Astrocyte (in vitro differentiated cells and primary cell): Measurements from ENCODE around the gene ZNF594. TPM values are rescaled to one million over a fixed set of nuclear protein-coding genes. Genes with fewer than 3 reads are reported as not detected.
"Not testable (repeated sequence)": the region's sequence is repeated elsewhere in the genome, so short reads cannot be mapped to it uniquely, and the experiment has no call there.

Experiments used
- DNase-seq: peaks from one replicate; pipeline ENCODE4 v3.0.0-alpha.2; 2010; ENCODE audit warnings: low read depth
- FAIRE-seq: peaks from 2 replicates; lab custom pipeline; 2011; peaks lifted over from hg19 to GRCh38; lab: Jason Lieb, UNC
- H2AFZ ChIP-seq: 2 replicates; pipeline ENCODE4 v1.6.0; 2012; ENCODE audit warnings: low read depth, low read length, inconsistent platforms
- H3K27ac ChIP-seq: 2 replicates; pipeline ENCODE4 v1.5.1; 2011; ENCODE audit warnings: low read depth, low read length, inconsistent platforms
- H3K27me3 ChIP-seq: 2 replicates; pipeline ENCODE4 v1.6.0; 2011; ENCODE audit warnings: low read length, inconsistent platforms; ENCODE audit not compliant: insufficient read depth
- H3K36me3 ChIP-seq: 2 replicates; pipeline ENCODE4 v1.5.1; 2011; ENCODE audit warnings: low read length, inconsistent platforms; ENCODE audit not compliant: insufficient read depth
- H3K4me1 ChIP-seq: 2 replicates; pipeline ENCODE4 v1.5.1; 2011; ENCODE audit warnings: low read length, inconsistent platforms; ENCODE audit not compliant: insufficient read depth
- H3K4me2 ChIP-seq: 2 replicates; pipeline ENCODE4 v1.6.0; 2012; ENCODE audit warnings: low read length, inconsistent platforms
- H3K4me3 ChIP-seq: 2 replicates; pipeline ENCODE4 v1.5.1; 2011; ENCODE audit warnings: low read depth, mild to moderate bottlenecking, low read length, inconsistent platforms; ENCODE audit not compliant: insufficient read depth
- H3K79me2 ChIP-seq: 2 replicates; pipeline ENCODE4 v1.6.0; 2012; ENCODE audit warnings: mild to moderate bottlenecking, low read length, inconsistent platforms; ENCODE audit not compliant: insufficient read depth
- H3K9ac ChIP-seq: 2 replicates; pipeline ENCODE4 v1.6.0; 2012; ENCODE audit warnings: mild to moderate bottlenecking, low read length, inconsistent platforms
- H3K9me3 ChIP-seq: 2 replicates; pipeline ENCODE4 v1.5.1; 2012; ENCODE audit warnings: low read depth, mild to moderate bottlenecking, low read length, inconsistent platforms; ENCODE audit not compliant: insufficient read depth
- H4K20me1 ChIP-seq: 2 replicates; pipeline ENCODE4 v1.6.0; 2012; ENCODE audit warnings: low read length, inconsistent platforms; ENCODE audit not compliant: insufficient read depth
- H3K27ac Mint-ChIP-seq: one replicate; pipeline ENCODE4 v1.8.0; 2021; ENCODE audit warnings: mild to moderate bottlenecking, mixed read lengths; ENCODE audit not compliant: unreplicated experiment
- H3K27me3 Mint-ChIP-seq: one replicate; pipeline ENCODE4 v1.8.0; 2021; ENCODE audit warnings: low read depth, mixed read lengths; ENCODE audit not compliant: unreplicated experiment
- H3K36me3 Mint-ChIP-seq: one replicate; pipeline ENCODE4 v1.8.0; 2021; ENCODE audit warnings: low read depth, mixed read lengths; ENCODE audit not compliant: unreplicated experiment
- H3K4me1 Mint-ChIP-seq: one replicate; pipeline ENCODE4 v1.8.0; 2021; ENCODE audit warnings: low read depth, mixed read lengths; ENCODE audit not compliant: unreplicated experiment
- H3K4me3 Mint-ChIP-seq: one replicate; pipeline ENCODE4 v1.8.0; 2021; ENCODE audit warnings: mild to moderate bottlenecking, moderate library complexity, mixed read lengths; ENCODE audit not compliant: unreplicated experiment
- H3K9me3 Mint-ChIP-seq: one replicate; pipeline ENCODE4 v1.8.0; 2021; ENCODE audit warnings: mild to moderate bottlenecking, mixed read lengths; ENCODE audit not compliant: unreplicated experiment
- CTCF ChIP-seq: IDR thresholded peaks from 2 replicates; pipeline ENCODE4 v1.5.1; 2011; ENCODE audit warnings: low read depth, mild to moderate bottlenecking, inconsistent platforms, low read length, moderate library complexity; ENCODE audit not compliant: insufficient read depth
- EZH2 ChIP-seq: IDR thresholded peaks from 2 replicates; pipeline ENCODE4 v1.6.1; 2012; ENCODE audit warnings: mild to moderate bottlenecking, low read length, inconsistent platforms; ENCODE audit not compliant: insufficient read depth
- total RNA-seq: library from RNA; stranded (reverse); gene quantifications from 2 replicates; pipeline ENCODE4 v1.2.1, GENCODE V29; 2021

Gene ZNF594
- total RNA-seq, 1 donor from 2014 or later: 8.9 TPM

GRCh38 chr17:5136580-5137412 lies 54.9 kb downstream of the ZNF594 start:
- H3K27me3 ChIP-seq, H4K20me1 ChIP-seq, H3K4me3 ChIP-seq, H2AFZ ChIP-seq, H3K4me3 Mint-ChIP-seq, DNase-seq, H3K36me3 Mint-ChIP-seq, H3K4me1 Mint-ChIP-seq, H3K4me1 ChIP-seq, H3K27ac ChIP-seq, H3K79me2 ChIP-seq, H3K4me2 ChIP-seq, H3K9me3 ChIP-seq, H3K9ac ChIP-seq, H3K9me3 Mint-ChIP-seq, H3K36me3 ChIP-seq, H3K27me3 Mint-ChIP-seq, H3K27ac Mint-ChIP-seq, FAIRE-seq: not testable (repeated sequence)

- Mint-ChIP-seq H3K4me3 (no peak overlapping the region), H3K4me1 (peaks cover 9% of the 10 kb centered on the region), H3K36me3 (no peaks in the 10 kb centered on the region), H3K27ac (no peak overlapping the region), H3K27me3 (peaks cover 2% of the 10 kb centered on the region), H3K9me3 (peaks cover 2% of the 10 kb centered on the region)
- H3K9me3 ChIP-seq: no peaks in the 10 kb centered on the region
- H3K4me1 ChIP-seq: no peaks in the 10 kb centered on the region
- FAIRE-seq (no peak), DNase-seq (no peak)
- H3K4me3 ChIP-seq: no peak overlapping the region
- no peak for TF ChIP-seq CTCF
- TF ChIP-seq EZH2: no peak
- no peaks in the 10 kb centered on the region for H4K20me1 ChIP-seq
- no peaks in the 10 kb centered on the region for H3K79me2 ChIP-seq
- no peak overlapping the region for H3K27ac ChIP-seq
- H3K4me2 ChIP-seq: no peak overlapping the region
- no peaks in the 10 kb centered on the region for H3K27me3 ChIP-seq
- no peaks in the 10 kb centered on the region for H3K36me3 ChIP-seq
- no peak overlapping the region for H3K9ac ChIP-seq
- H2AFZ ChIP-seq: no peak overlapping the region
Observed at GRCh38 chr17:5135726-5136579, 55.7 kb downstream of the ZNF594 start.

- H3K36me3 Mint-ChIP-seq: not testable (repeated sequence)
Observed at GRCh38 chr17:5135131-5135712, 56.4 kb downstream of the ZNF594 start.

GRCh38 chr17:5134571-5134970 lies 57.1 kb downstream of the ZNF594 start:
- not testable (repeated sequence) for H3K4me3 ChIP-seq, H3K4me1 ChIP-seq, H3K27me3 ChIP-seq, H3K36me3 Mint-ChIP-seq, H3K9me3 Mint-ChIP-seq, H2AFZ ChIP-seq, H3K4me3 Mint-ChIP-seq, H3K4me1 Mint-ChIP-seq, FAIRE-seq, DNase-seq, H3K79me2 ChIP-seq, H3K27me3 Mint-ChIP-seq, H3K9me3 ChIP-seq, H3K4me2 ChIP-seq, H4K20me1 ChIP-seq, H3K27ac ChIP-seq, H3K9ac ChIP-seq, H3K36me3 ChIP-seq
- H3K27ac Mint-ChIP-seq: peak overlapping the region; percentile 63

More at GRCh38 chr17:5135131-5135712, 56.4 kb downstream of the ZNF594 start:
- H3K79me2 ChIP-seq, H2AFZ ChIP-seq, H3K36me3 ChIP-seq, H3K9me3 Mint-ChIP-seq, H3K27me3 Mint-ChIP-seq, H3K4me3 Mint-ChIP-seq, FAIRE-seq, DNase-seq, H3K4me3 ChIP-seq, H3K4me1 Mint-ChIP-seq, H3K4me1 ChIP-seq, H3K27ac ChIP-seq, H3K9ac ChIP-seq, H3K9me3 ChIP-seq, H3K27me3 ChIP-seq, H4K20me1 ChIP-seq: not testable (repeated sequence)
- peak overlapping the region; percentile 63 for H3K27ac Mint-ChIP-seq
- H3K4me2 ChIP-seq: peak overlapping the region; percentile 19

- H4K20me1 ChIP-seq, H3K27ac ChIP-seq, H3K4me2 ChIP-seq, H3K36me3 Mint-ChIP-seq, H2AFZ ChIP-seq, FAIRE-seq, H3K36me3 ChIP-seq, H3K27me3 ChIP-seq, H3K9me3 Mint-ChIP-seq, H3K4me3 Mint-ChIP-seq, H3K27me3 Mint-ChIP-seq, H3K27ac Mint-ChIP-seq, H3K4me1 ChIP-seq, H3K4me1 Mint-ChIP-seq, DNase-seq, H3K9ac ChIP-seq, H3K9me3 ChIP-seq, H3K4me3 ChIP-seq, H3K79me2 ChIP-seq: not testable (repeated sequence)
Observed at GRCh38 chr17:5133961-5134360, 57.7 kb downstream of the ZNF594 start.
